ENCODE data around the gene SMARCA2.
"Not testable (repeated sequence)": the region's sequence is repeated elsewhere in the genome, so short reads cannot be mapped to it uniquely, and the experiment has no call there.

The SMARCA2 gene

GRCh38 chr9:2134391-2134790 is 119.2 kb downstream of the SMARCA2 start:
- 62 to 65% methylated on average over 2 of the region's 2 CpGs for WGBS, 2 experiments
- Histone ChIP-seq H3K9me3 (ENCODE audit: control insufficient read depth, low read length) (no peaks in the 10 kb centered on the region), H3K27ac (ENCODE audit: insufficient read depth, low read depth, low read length, poor library complexity, severe bottlenecking) (no peak overlapping the region), H3K36me3 (ENCODE audit: control insufficient read depth, insufficient read depth, low read length) (no peaks in the 10 kb centered on the region), H3K27me3 (ENCODE audit: control insufficient read depth, insufficient read depth, low read length, poor library complexity, severe bottlenecking) (no peaks in the 10 kb centered on the region), H3K4me3 (ENCODE audit: insufficient read depth, low read depth, low read length) (no peak overlapping the region), H3K4me1 (ENCODE audit: control insufficient read depth, insufficient read depth, low read length) (no peaks in the 10 kb centered on the region)

- WGBS, 2 experiments = 94 to 95% methylated on average over 4 of the region's 4 CpGs
- H3K36me3 ChIP-seq (ENCODE audit: control insufficient read depth, insufficient read depth, low read length) = no peaks in the 10 kb centered on the region
- no peaks in the 10 kb centered on the region for H3K27me3 ChIP-seq (ENCODE audit: control insufficient read depth, insufficient read depth, low read length, poor library complexity, severe bottlenecking)
- peaks cover under 1% of the 10 kb centered on the region for H3K4me1 ChIP-seq (ENCODE audit: control insufficient read depth, insufficient read depth, low read length)
- no peak overlapping the region for H3K4me3 ChIP-seq (ENCODE audit: insufficient read depth, low read depth, low read length)
- no peak overlapping the region for H3K27ac ChIP-seq (ENCODE audit: insufficient read depth, low read depth, low read length, poor library complexity, severe bottlenecking)
- H3K9me3 ChIP-seq (ENCODE audit: control insufficient read depth, low read length) = no peaks in the 10 kb centered on the region
These were observed 123.5 kb downstream of the SMARCA2 start for GRCh38 chr9:2138646-2139045.

GRCh38 chr9:2140600-2141223 is 125.6 kb downstream of the SMARCA2 start:
- Histone ChIP-seq H3K4me3 (ENCODE audit: insufficient read depth, low read depth, low read length) (no peak overlapping the region), H3K36me3 (ENCODE audit: control insufficient read depth, insufficient read depth, low read length) (no peaks in the 10 kb centered on the region), H3K27ac (ENCODE audit: insufficient read depth, low read depth, low read length, poor library complexity, severe bottlenecking) (no peak overlapping the region), H3K4me1 (ENCODE audit: control insufficient read depth, insufficient read depth, low read length) (peaks cover 4% of the 10 kb centered on the region), H3K9me3 (ENCODE audit: control insufficient read depth, low read length) (no peaks in the 10 kb centered on the region), H3K27me3 (ENCODE audit: control insufficient read depth, insufficient read depth, low read length, poor library complexity, severe bottlenecking) (no peaks in the 10 kb centered on the region)
- 92 to 95% methylated on average over 4 of the region's 4 CpGs for WGBS, 2 experiments

GRCh38 chr9:2142212-2142611 is 127.1 kb downstream of the SMARCA2 start:
- 91 to 96% methylated on average over 1 of the region's 1 CpG for WGBS, 2 experiments

GRCh38 chr9:2144619-2145018 is 129.5 kb downstream of the SMARCA2 start:
- H3K4me3 ChIP-seq (ENCODE audit: insufficient read depth, low read depth, low read length) = no peak overlapping the region
- no peaks in the 10 kb centered on the region for H3K36me3 ChIP-seq (ENCODE audit: control insufficient read depth, insufficient read depth, low read length)
- H3K27ac ChIP-seq (ENCODE audit: insufficient read depth, low read depth, low read length, poor library complexity, severe bottlenecking) = no peak overlapping the region
- no peaks in the 10 kb centered on the region for H3K9me3 ChIP-seq (ENCODE audit: control insufficient read depth, low read length)
- no peaks in the 10 kb centered on the region for H3K27me3 ChIP-seq (ENCODE audit: control insufficient read depth, insufficient read depth, low read length, poor library complexity, severe bottlenecking)
- 91% methylated on average over 3 of the region's 3 CpGs for WGBS, 2 experiments
- peaks cover 4% of the 10 kb centered on the region for H3K4me1 ChIP-seq (ENCODE audit: control insufficient read depth, insufficient read depth, low read length)

More at GRCh38 chr9:2142212-2142611, 127.1 kb downstream of the SMARCA2 start:
- Histone ChIP-seq H3K27me3 (ENCODE audit: control insufficient read depth, insufficient read depth, low read length, poor library complexity, severe bottlenecking) (no peaks in the 10 kb centered on the region), H3K27ac (ENCODE audit: insufficient read depth, low read depth, low read length, poor library complexity, severe bottlenecking) (no peak overlapping the region), H3K4me1 (ENCODE audit: control insufficient read depth, insufficient read depth, low read length) (peaks cover 4% of the 10 kb centered on the region), H3K9me3 (ENCODE audit: control insufficient read depth, low read length) (no peaks in the 10 kb centered on the region), H3K4me3 (ENCODE audit: insufficient read depth, low read depth, low read length) (no peak overlapping the region), H3K36me3 (ENCODE audit: control insufficient read depth, insufficient read depth, low read length) (no peaks in the 10 kb centered on the region)

- no peaks in the 10 kb centered on the region for H3K9me3 ChIP-seq (ENCODE audit: control insufficient read depth, low read length)
- H3K36me3 ChIP-seq (ENCODE audit: control insufficient read depth, insufficient read depth, low read length) = no peaks in the 10 kb centered on the region
- no peak overlapping the region for H3K27ac ChIP-seq (ENCODE audit: insufficient read depth, low read depth, low read length, poor library complexity, severe bottlenecking)
- 92 to 98% methylated on average over 3 of the region's 3 CpGs for WGBS, 2 experiments
- H3K4me3 ChIP-seq (ENCODE audit: insufficient read depth, low read depth, low read length) = no peak overlapping the region
- peaks cover 4% of the 10 kb centered on the region for H3K4me1 ChIP-seq (ENCODE audit: control insufficient read depth, insufficient read depth, low read length)
- no peaks in the 10 kb centered on the region for H3K27me3 ChIP-seq (ENCODE audit: control insufficient read depth, insufficient read depth, low read length, poor library complexity, severe bottlenecking)
These were observed 130.6 kb downstream of the SMARCA2 start for GRCh38 chr9:2145746-2146145.

GRCh38 chr9:2146700-2147099 is 131.6 kb downstream of the SMARCA2 start:
- H3K4me3 ChIP-seq (ENCODE audit: insufficient read depth, low read depth, low read length); H3K27me3 ChIP-seq (ENCODE audit: control insufficient read depth, insufficient read depth, low read length, poor library complexity, severe bottlenecking); H3K36me3 ChIP-seq (ENCODE audit: control insufficient read depth, insufficient read depth, low read length); H3K9me3 ChIP-seq (ENCODE audit: control insufficient read depth, low read length); H3K4me1 ChIP-seq (ENCODE audit: control insufficient read depth, insufficient read depth, low read length); H3K27ac ChIP-seq (ENCODE audit: insufficient read depth, low read depth, low read length, poor library complexity, severe bottlenecking): not testable (repeated sequence)

- Histone ChIP-seq H3K9me3 (ENCODE audit: control insufficient read depth, low read length) (no peaks in the 10 kb centered on the region), H3K27me3 (ENCODE audit: control insufficient read depth, insufficient read depth, low read length, poor library complexity, severe bottlenecking) (no peaks in the 10 kb centered on the region), H3K4me1 (ENCODE audit: control insufficient read depth, insufficient read depth, low read length) (no peaks in the 10 kb centered on the region), H3K36me3 (ENCODE audit: control insufficient read depth, insufficient read depth, low read length) (no peaks in the 10 kb centered on the region), H3K4me3 (ENCODE audit: insufficient read depth, low read depth, low read length) (no peak overlapping the region), H3K27ac (ENCODE audit: insufficient read depth, low read depth, low read length, poor library complexity, severe bottlenecking) (no peak overlapping the region)
- 94 to 100% methylated on average over 5 of the region's 5 CpGs for WGBS, 2 experiments
These were observed 135.2 kb downstream of the SMARCA2 start for GRCh38 chr9:2150338-2150737.

GRCh38 chr9:2151171-2151570 is 136.0 kb downstream of the SMARCA2 start:
- no peaks in the 10 kb centered on the region for H3K4me1 ChIP-seq (ENCODE audit: control insufficient read depth, insufficient read depth, low read length)
- no peaks in the 10 kb centered on the region for H3K9me3 ChIP-seq (ENCODE audit: control insufficient read depth, low read length)
- H3K27me3 ChIP-seq (ENCODE audit: control insufficient read depth, insufficient read depth, low read length, poor library complexity, severe bottlenecking) = no peaks in the 10 kb centered on the region
- 87 to 88% methylated on average over 6 of the region's 6 CpGs for WGBS, 2 experiments
- no peaks in the 10 kb centered on the region for H3K36me3 ChIP-seq (ENCODE audit: control insufficient read depth, insufficient read depth, low read length)
- H3K27ac ChIP-seq (ENCODE audit: insufficient read depth, low read depth, low read length, poor library complexity, severe bottlenecking) = no peak overlapping the region
- no peak overlapping the region for H3K4me3 ChIP-seq (ENCODE audit: insufficient read depth, low read depth, low read length)

- H3K9me3 ChIP-seq (ENCODE audit: control insufficient read depth, low read length) = no peaks in the 10 kb centered on the region
- no peaks in the 10 kb centered on the region for H3K36me3 ChIP-seq (ENCODE audit: control insufficient read depth, insufficient read depth, low read length)
- no peak overlapping the region for H3K4me3 ChIP-seq (ENCODE audit: insufficient read depth, low read depth, low read length)
- WGBS, 2 experiments = 83 to 88% methylated on average over 9 to 10 of the region's 10 CpGs
- no peak overlapping the region for H3K27ac ChIP-seq (ENCODE audit: insufficient read depth, low read depth, low read length, poor library complexity, severe bottlenecking)
- no peaks in the 10 kb centered on the region for H3K27me3 ChIP-seq (ENCODE audit: control insufficient read depth, insufficient read depth, low read length, poor library complexity, severe bottlenecking)
- H3K4me1 ChIP-seq (ENCODE audit: control insufficient read depth, insufficient read depth, low read length) = peaks cover 12% of the 10 kb centered on the region
These were observed 138.0 kb downstream of the SMARCA2 start for GRCh38 chr9:2152966-2153629.

Measured in ectodermal cell (in vitro differentiated cells).